Measurements from ENCODE around the gene NDUFB6.

The NDUFB6 gene

GRCh38 chr9:32516241-32516640 lies 56.7 kb downstream of the NDUFB6 start:
- DNase-seq, result no peak

GRCh38 chr9:32508728-32509127 lies 64.2 kb downstream of the NDUFB6 start:
- no peak for DNase-seq

- DNase-seq, result no peak
Observed at GRCh38 chr9:32503008-32503407, 70.0 kb downstream of the NDUFB6 start.
